ENCODE measurements around the gene RBM28.
"Not testable (repeated sequence)": the region's sequence is repeated elsewhere in the genome, so short reads cannot be mapped to it uniquely, and the experiment has no call there.

RBM28 gene

GRCh38 chr7:128299109-128299607 lies 44.5 kb downstream of the RBM28 start:
- no peak overlapping the region for H3K9ac ChIP-seq (ENCODE audit: low read depth, low read length)
- H3K4me2 ChIP-seq (ENCODE audit: insufficient read depth, low read length), result no peak overlapping the region
- no peak overlapping the region for H3K4me3 ChIP-seq (ENCODE audit: low read depth in 1 of 2, low read length in 2 of 2)

GRCh38 chr7:128298004-128298403 lies 45.7 kb downstream of the RBM28 start:
- H3K27ac ChIP-seq (ENCODE audit: low read length); H3K4me2 ChIP-seq (ENCODE audit: insufficient read depth, low read length); H3K79me2 ChIP-seq (ENCODE audit: insufficient read depth, low read length); H3K9ac ChIP-seq (ENCODE audit: low read depth, low read length); DNase-seq; H3K9me3 ChIP-seq (ENCODE audit: insufficient read depth, low read length, severe bottlenecking); H2AFZ ChIP-seq (ENCODE audit: low read depth, low read length); H3K36me3 ChIP-seq (ENCODE audit: insufficient read depth, low read length); ATAC-seq (ENCODE audit: insufficient read depth, low read depth); H4K20me1 ChIP-seq (ENCODE audit: insufficient read depth, low read length); H3K4me1 ChIP-seq (ENCODE audit: insufficient read depth, low read length); H3K4me3 ChIP-seq (ENCODE audit: low read depth in 1 of 2, low read length in 2 of 2); H3K27me3 ChIP-seq (ENCODE audit: insufficient read depth, low read length, poor library complexity): not testable (repeated sequence)

More at GRCh38 chr7:128299109-128299607, 44.5 kb downstream of the RBM28 start:
- TF ChIP-seq EZH2 (IDR thresholded peaks at IDR 0.05; ENCODE audit: borderline replicate concordance, low read depth, low read length, severe bottlenecking), result no peak
- TF ChIP-seq CTCF (IDR thresholded peaks at IDR 0.05; ENCODE audit: borderline replicate concordance, extremely low read depth, low read length, poor library complexity, severe bottlenecking), result no peak
- H4K20me1 ChIP-seq (ENCODE audit: insufficient read depth, low read length), result no peaks in the 10 kb centered on the region; the same call in 1 of the 2 replicates
- no peaks in the 10 kb centered on the region for H3K4me1 ChIP-seq (ENCODE audit: insufficient read depth, low read length)
- no peaks in the 10 kb centered on the region for H3K27me3 ChIP-seq (ENCODE audit: insufficient read depth, low read length, poor library complexity)
- H3K27ac ChIP-seq (ENCODE audit: low read length), result no peak overlapping the region
- no peak for DNase-seq
- H2AFZ ChIP-seq (ENCODE audit: low read depth, low read length), result no peak overlapping the region
- peaks cover 9% of the 10 kb centered on the region for H3K36me3 ChIP-seq (ENCODE audit: insufficient read depth, low read length)
- no peaks in the 10 kb centered on the region for H3K79me2 ChIP-seq (ENCODE audit: insufficient read depth, low read length)
- no peak for ATAC-seq (ENCODE audit: insufficient read depth, low read depth)
- no peaks in the 10 kb centered on the region for H3K9me3 ChIP-seq (ENCODE audit: insufficient read depth, low read length, severe bottlenecking)

- DNase-seq (no peak), ATAC-seq (ENCODE audit: insufficient read depth, low read depth) (no peak)
- H3K9me3 ChIP-seq (ENCODE audit: insufficient read depth, low read length, severe bottlenecking), result no peaks in the 10 kb centered on the region
- TF ChIP-seq EZH2 (IDR thresholded peaks at IDR 0.05; ENCODE audit: borderline replicate concordance, low read depth, low read length, severe bottlenecking) (no peak), CTCF (IDR thresholded peaks at IDR 0.05; ENCODE audit: borderline replicate concordance, extremely low read depth, low read length, poor library complexity, severe bottlenecking) (no peak)
- no peak overlapping the region for H2AFZ ChIP-seq (ENCODE audit: low read depth, low read length)
- no peak overlapping the region for H3K9ac ChIP-seq (ENCODE audit: low read depth, low read length)
- H3K27me3 ChIP-seq (ENCODE audit: insufficient read depth, low read length, poor library complexity), result no peaks in the 10 kb centered on the region
- no peaks in the 10 kb centered on the region for H3K4me1 ChIP-seq (ENCODE audit: insufficient read depth, low read length)
- no peaks in the 10 kb centered on the region for H3K36me3 ChIP-seq (ENCODE audit: insufficient read depth, low read length)
- no peak overlapping the region for H3K4me3 ChIP-seq (ENCODE audit: low read depth in 1 of 2, low read length in 2 of 2)
- no peaks in the 10 kb centered on the region for H4K20me1 ChIP-seq (ENCODE audit: insufficient read depth, low read length)
- H3K79me2 ChIP-seq (ENCODE audit: insufficient read depth, low read length), result no peaks in the 10 kb centered on the region
- H3K4me2 ChIP-seq (ENCODE audit: insufficient read depth, low read length), result no peak overlapping the region
- no peak overlapping the region for H3K27ac ChIP-seq (ENCODE audit: low read length)
Measured at GRCh38 chr7:128287556-128287955, 56.2 kb downstream of the RBM28 start.

GRCh38 chr7:128284102-128284501 lies 59.6 kb downstream of the RBM28 start:
- no peak overlapping the region for H2AFZ ChIP-seq (ENCODE audit: low read depth, low read length)
- H3K27ac ChIP-seq (ENCODE audit: low read length), result no peak overlapping the region
- no peaks in the 10 kb centered on the region for H3K79me2 ChIP-seq (ENCODE audit: insufficient read depth, low read length)
- no peaks in the 10 kb centered on the region for H3K27me3 ChIP-seq (ENCODE audit: insufficient read depth, low read length, poor library complexity)
- H3K9ac ChIP-seq (ENCODE audit: low read depth, low read length), result no peak overlapping the region
- no peak overlapping the region for H3K4me3 ChIP-seq (ENCODE audit: low read depth in 1 of 2, low read length in 2 of 2)
- TF ChIP-seq EZH2 (IDR thresholded peaks at IDR 0.05; ENCODE audit: borderline replicate concordance, low read depth, low read length, severe bottlenecking) (no peak), CTCF (IDR thresholded peaks at IDR 0.05; ENCODE audit: borderline replicate concordance, extremely low read depth, low read length, poor library complexity, severe bottlenecking) (no peak)
- H4K20me1 ChIP-seq (ENCODE audit: insufficient read depth, low read length), result no peaks in the 10 kb centered on the region
- H3K36me3 ChIP-seq (ENCODE audit: insufficient read depth, low read length), result no peaks in the 10 kb centered on the region
- no peaks in the 10 kb centered on the region for H3K4me1 ChIP-seq (ENCODE audit: insufficient read depth, low read length)
- no peak for DNase-seq
- peaks cover 10% of the 10 kb centered on the region for H3K9me3 ChIP-seq (ENCODE audit: insufficient read depth, low read length, severe bottlenecking)
- no peak for ATAC-seq (ENCODE audit: insufficient read depth, low read depth)
- H3K4me2 ChIP-seq (ENCODE audit: insufficient read depth, low read length), result no peak overlapping the region

Data from DND-41 (cell line).